K562 (cell line): ENCODE measurements around the gene PTGIS. TPM values are rescaled to one million over a fixed set of nuclear protein-coding genes. Genes with fewer than 3 reads are reported as not detected.

ENCODE experiments used
- CC2D1A ChIP-seq: fragments of 450-650 bp; IDR thresholded peaks from 2 replicates; pipeline ENCODE4 v1.6.1; 2017; ENCODE audit warnings: mild to moderate bottlenecking
- ETV6 ChIP-seq, 3 experiments: fragments of 150-350 bp in 1 of 3; sonication (generic) in 1 of 3; formaldehyde crosslinking in 1 of 3; IDR thresholded peaks; 2 replicates each; pipeline versions ENCODE4 v1.6.1 to v1.8.0; 2014 to 2022; ENCODE audit warnings: borderline replicate concordance in 2 of 3, low read depth in 2 of 3, antibody characterized with exemption in 1 of 3, low read length in 1 of 3, mild to moderate bottlenecking in 1 of 3, missing genetic modification reagents in 1 of 3
- HNRNPUL1 ChIP-seq: fragments of 200-400 bp; formaldehyde crosslinking; IDR thresholded peaks from 2 replicates; pipeline ENCODE4 v1.6.1; 2017; ENCODE audit warnings: low read length
- KDM2B ChIP-seq: fragments of 250-450 bp; sonication (Bioruptor Pico); IDR thresholded peaks from 2 replicates; pipeline ENCODE4 v1.8.0; 2021; ENCODE audit warnings: mild to moderate bottlenecking, moderate library complexity
- ZBTB7A ChIP-seq: IDR thresholded peaks from 2 replicates; pipeline ENCODE4 v1.6.1; 2011; ENCODE audit warnings: low read depth, mild to moderate bottlenecking, low read length, moderate library complexity, borderline replicate concordance; ENCODE audit not compliant: control insufficient read depth
- ZNF165 ChIP-seq: fragments of 250-450 bp; sonication (Bioruptor Pico); IDR thresholded peaks from 2 replicates; pipeline ENCODE4 v1.4.0; 2020; ENCODE audit warnings: borderline replicate concordance
- ZNF253 ChIP-seq: fragments of 250-450 bp; sonication (Bioruptor Pico); conservative IDR thresholded peaks from 2 replicates; pipeline ENCODE4 v1.6.1; 2021; ENCODE audit warnings: mild to moderate bottlenecking
- ZNF445 ChIP-seq: fragments of 250-450 bp; sonication (Bioruptor Pico); IDR thresholded peaks from 2 replicates; pipeline ENCODE4 v1.4.0; 2020; ENCODE audit warnings: low read depth, mild to moderate bottlenecking, moderate library complexity
- polyA plus RNA-seq, 8 experiments: library from polyadenylated mRNA; depleted of rRNA in 4 of 8; stranded (reverse) in 5 of 8; unstranded in 3 of 8; fragments of >200 nt; fragmentation: Nextera tagmentation in 2 of 8; fragmentation: Illumina TruSeq in 1 of 8; extraction: Ambion mirVana in 2 of 8; extraction: Trizol in 1 of 8; gene quantifications; 2 replicates each; pipeline versions ENCODE4 v1.2.1 to v1.2.3, GENCODE V29; 2011 to 2014; ENCODE audit warnings: inconsistent platforms in 1 of 8, missing spikeins in 1 of 8
- total RNA-seq, 7 experiments: library from RNA; depleted of rRNA in 6 of 7; stranded (reverse); fragments of >200 nt in 6 of 7; fragmentation: Illumina TruSeq in 2 of 7; extraction: Trizol in 2 of 7; gene quantifications; 2 replicates each; pipeline versions ENCODE4 v1.2.1 to v1.2.3, GENCODE V29; 2011 to 2021; ENCODE audit warnings: low replicate concordance in 1 of 7
- TF ChIP-seq, protein P1 (sequence below): fragments of 250-450 bp; sonication (Bioruptor Pico); IDR thresholded peaks from 2 replicates; pipeline ENCODE4 v1.4.0; 2020; ENCODE audit warnings: mild to moderate bottlenecking, moderate library complexity
- TF ChIP-seq, protein P2 (sequence below), 2 experiments: fragments of 450-650 bp in 1 of 2; sonication (generic) in 1 of 2; formaldehyde crosslinking in 1 of 2; IDR thresholded peaks in 1 of 2; conservative IDR thresholded peaks in 1 of 2; 2 replicates each; pipeline versions ENCODE4 v1.6.1 to v1.8.1; 2016 to 2023; ENCODE audit warnings: mild to moderate bottlenecking in 2 of 2, moderate library complexity in 2 of 2, inconsistent platforms in 1 of 2, missing genetic modification reagents in 1 of 2
- TF ChIP-seq, protein P3 (sequence below): fragments of 250-450 bp; sonication (Bioruptor Pico); IDR thresholded peaks from 2 replicates; pipeline ENCODE4 v1.5.0; 2021; ENCODE audit warnings: mild to moderate bottlenecking, borderline replicate concordance
- TF ChIP-seq, protein P4 (sequence below): fragments of 250-450 bp; sonication (Bioruptor Pico); IDR thresholded peaks from 2 replicates; pipeline ENCODE4 v1.4.0; 2020; ENCODE audit warnings: borderline replicate concordance

Gene PTGIS
- total and polyA plus RNA-seq, 9 of the 15 experiments (the other 6 are each of a cell fraction or from before 2014, with no cell fraction given): not detected

DNA sequence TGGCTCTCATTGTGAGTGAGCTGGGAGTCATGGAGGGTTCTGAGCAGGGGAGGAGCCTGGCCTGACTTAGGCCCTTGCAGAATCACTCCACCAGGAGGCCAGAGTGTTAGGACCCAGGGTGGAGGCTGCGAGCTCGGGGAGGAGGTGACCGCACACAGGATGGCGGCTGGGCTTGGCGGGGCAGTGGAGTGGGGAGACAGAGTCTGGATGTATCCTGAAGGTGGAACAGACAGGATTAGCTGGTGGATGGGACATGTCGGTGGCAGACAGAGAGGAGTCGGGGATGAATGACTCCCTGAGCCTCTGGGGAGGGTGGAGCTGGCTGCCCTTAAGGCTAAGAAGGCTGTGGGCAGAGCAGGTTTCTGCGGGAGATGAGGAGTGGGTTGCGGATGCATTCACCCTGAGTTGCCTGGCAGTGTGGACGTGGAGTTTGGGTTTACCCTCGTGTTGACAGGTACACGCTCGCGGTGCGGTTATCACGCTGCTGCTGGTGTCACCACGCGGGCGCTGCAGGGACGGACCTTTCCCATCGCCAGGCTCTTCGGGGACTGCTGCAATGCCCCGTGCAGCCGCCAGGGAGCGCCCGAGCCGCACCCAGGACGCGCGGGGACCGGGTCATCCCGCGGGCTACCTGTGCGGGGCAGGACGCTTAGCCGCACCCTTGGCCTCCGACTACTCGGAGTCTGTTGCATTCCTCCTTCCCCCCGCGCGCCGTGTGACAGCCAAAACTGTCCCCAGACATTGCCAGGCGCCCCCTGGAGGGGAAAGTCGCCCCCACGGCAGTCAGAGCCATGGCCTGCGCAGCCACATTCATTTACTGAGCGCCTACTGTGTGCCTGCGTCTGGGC, 43.0 kb upstream of the PTGIS start (continued):
- no peak for TF ChIP-seq ZNF445 (CRISPR knock-in tag)
- TF ChIP-seq KDM2B (CRISPR knock-in tag): 0 out of 2 replicates have a peak, but pooled peaks have one; percentile 54
- TF ChIP-seq, protein P1, sequence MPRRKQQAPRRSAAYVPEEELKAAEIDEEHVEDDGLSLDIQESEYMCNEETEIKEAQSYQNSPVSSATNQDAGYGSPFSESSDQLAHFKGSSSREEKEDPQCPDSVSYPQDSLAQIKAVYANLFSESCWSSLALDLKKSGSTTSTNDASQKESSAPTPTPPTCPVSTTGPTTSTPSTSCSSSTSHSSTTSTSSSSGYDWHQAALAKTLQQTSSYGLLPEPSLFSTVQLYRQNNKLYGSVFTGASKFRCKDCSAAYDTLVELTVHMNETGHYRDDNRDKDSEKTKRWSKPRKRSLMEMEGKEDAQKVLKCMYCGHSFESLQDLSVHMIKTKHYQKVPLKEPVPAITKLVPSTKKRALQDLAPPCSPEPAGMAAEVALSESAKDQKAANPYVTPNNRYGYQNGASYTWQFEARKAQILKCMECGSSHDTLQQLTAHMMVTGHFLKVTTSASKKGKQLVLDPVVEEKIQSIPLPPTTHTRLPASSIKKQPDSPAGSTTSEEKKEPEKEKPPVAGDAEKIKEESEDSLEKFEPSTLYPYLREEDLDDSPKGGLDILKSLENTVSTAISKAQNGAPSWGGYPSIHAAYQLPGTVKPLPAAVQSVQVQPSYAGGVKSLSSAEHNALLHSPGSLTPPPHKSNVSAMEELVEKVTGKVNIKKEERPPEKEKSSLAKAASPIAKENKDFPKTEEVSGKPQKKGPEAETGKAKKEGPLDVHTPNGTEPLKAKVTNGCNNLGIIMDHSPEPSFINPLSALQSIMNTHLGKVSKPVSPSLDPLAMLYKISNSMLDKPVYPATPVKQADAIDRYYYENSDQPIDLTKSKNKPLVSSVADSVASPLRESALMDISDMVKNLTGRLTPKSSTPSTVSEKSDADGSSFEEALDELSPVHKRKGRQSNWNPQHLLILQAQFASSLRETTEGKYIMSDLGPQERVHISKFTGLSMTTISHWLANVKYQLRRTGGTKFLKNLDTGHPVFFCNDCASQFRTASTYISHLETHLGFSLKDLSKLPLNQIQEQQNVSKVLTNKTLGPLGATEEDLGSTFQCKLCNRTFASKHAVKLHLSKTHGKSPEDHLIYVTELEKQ (CRISPR knock-in tag): no peak
- no peak for TF ChIP-seq HNRNPUL1
- TF ChIP-seq, protein P2, sequence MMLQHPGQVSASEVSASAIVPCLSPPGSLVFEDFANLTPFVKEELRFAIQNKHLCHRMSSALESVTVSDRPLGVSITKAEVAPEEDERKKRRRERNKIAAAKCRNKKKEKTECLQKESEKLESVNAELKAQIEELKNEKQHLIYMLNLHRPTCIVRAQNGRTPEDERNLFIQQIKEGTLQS (IDR thresholded peaks at IDR 0.05): no peak
- TF ChIP-seq, protein P2 (CRISPR knock-in tag; conservative IDR thresholded peaks at IDR 0.05): no peak
- TF ChIP-seq, protein P3, sequence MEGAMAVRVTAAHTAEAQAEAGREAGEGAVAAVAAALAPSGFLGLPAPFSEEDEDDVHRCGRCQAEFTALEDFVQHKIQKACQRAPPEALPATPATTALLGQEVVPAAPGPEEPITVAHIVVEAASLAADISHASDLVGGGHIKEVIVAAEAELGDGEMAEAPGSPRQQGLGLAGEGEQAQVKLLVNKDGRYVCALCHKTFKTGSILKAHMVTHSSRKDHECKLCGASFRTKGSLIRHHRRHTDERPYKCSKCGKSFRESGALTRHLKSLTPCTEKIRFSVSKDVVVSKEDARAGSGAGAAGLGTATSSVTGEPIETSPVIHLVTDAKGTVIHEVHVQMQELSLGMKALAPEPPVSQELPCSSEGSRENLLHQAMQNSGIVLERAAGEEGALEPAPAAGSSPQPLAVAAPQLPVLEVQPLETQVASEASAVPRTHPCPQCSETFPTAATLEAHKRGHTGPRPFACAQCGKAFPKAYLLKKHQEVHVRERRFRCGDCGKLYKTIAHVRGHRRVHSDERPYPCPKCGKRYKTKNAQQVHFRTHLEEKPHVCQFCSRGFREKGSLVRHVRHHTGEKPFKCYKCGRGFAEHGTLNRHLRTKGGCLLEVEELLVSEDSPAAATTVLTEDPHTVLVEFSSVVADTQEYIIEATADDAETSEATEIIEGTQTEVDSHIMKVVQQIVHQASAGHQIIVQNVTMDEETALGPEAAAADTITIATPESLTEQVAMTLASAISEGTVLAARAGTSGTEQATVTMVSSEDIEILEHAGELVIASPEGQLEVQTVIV: no peak
- TF ChIP-seq, protein P4, sequence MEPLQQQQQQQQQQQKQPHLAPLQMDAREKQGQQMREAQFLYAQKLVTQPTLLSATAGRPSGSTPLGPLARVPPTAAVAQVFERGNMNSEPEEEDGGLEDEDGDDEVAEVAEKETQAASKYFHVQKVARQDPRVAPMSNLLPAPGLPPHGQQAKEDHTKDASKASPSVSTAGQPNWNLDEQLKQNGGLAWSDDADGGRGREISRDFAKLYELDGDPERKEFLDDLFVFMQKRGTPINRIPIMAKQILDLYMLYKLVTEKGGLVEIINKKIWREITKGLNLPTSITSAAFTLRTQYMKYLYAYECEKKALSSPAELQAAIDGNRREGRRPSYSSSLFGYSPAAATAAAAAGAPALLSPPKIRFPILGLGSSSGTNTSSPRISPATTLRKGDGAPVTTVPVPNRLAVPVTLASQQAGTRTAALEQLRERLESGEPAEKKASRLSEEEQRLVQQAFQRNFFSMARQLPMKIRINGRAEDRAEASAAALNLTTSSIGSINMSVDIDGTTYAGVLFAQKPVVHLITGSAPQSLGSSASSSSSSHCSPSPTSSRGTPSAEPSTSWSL: no peak
- no peak; the same call in 1 of the 2 replicates for TF ChIP-seq ZNF165 (CRISPR knock-in tag)
- TF ChIP-seq ETV6 (IDR thresholded peaks at IDR 0.05; ENCODE audit: borderline replicate concordance in 1 of 2, low read depth in 2 of 2, low read length in 1 of 2): no peak
- 0 out of 2 replicates have a peak, but pooled peaks have one; percentile 37 for TF ChIP-seq ETV6 (CRISPR knock-in tag; IDR thresholded peaks at IDR 0.05; ENCODE audit: borderline replicate concordance)
- TF ChIP-seq CC2D1A: peak; percentile 73
- no peak for TF ChIP-seq ZNF253 (CRISPR knock-in tag)
- TF ChIP-seq ZBTB7A: peak; percentile 42; the same call in 1 of the 2 replicates
